Measurements from ENCODE around the gene SNX17. TPM values are rescaled to one million over a fixed set of nuclear protein-coding genes. Genes with fewer than 3 reads are reported as not detected.

Gene SNX17
- total and polyA plus RNA-seq, 2 donors (not counting 3 experiments of a cell fraction or from before 2014, with no cell fraction given), result 103 to 130 TPM

GRCh38 chr2:27378809-27379290 is 8.4 kb downstream of the SNX17 start:
- no peaks in the 10 kb centered on the region for H3K9me3 ChIP-seq (replicated peaks; ENCODE audit: control insufficient read depth, insufficient read depth, low read length)
- peak overlapping the region; percentile 94 for H3K4me2 ChIP-seq (ENCODE audit: insufficient read depth, low read length)
- no peaks in the 10 kb centered on the region for H4K20me1 ChIP-seq (replicated peaks; ENCODE audit: control insufficient read depth, extremely low read depth, insufficient read depth, low read length)
- dilution Hi-C loops (cut with MboI; ENCODE audit: extremely low pct_ligation_motif_present, low sequenced_read_pairs), result no loop called here
- DNase-seq (ENCODE audit: low read depth, low spot score) (no peak), FAIRE-seq (no peak)
- H3K27me3 ChIP-seq (ENCODE audit: control insufficient read depth in 2 of 2, insufficient read depth in 2 of 2, low read length in 2 of 2), result no peaks in the 10 kb centered on the region
- ChIA-PET CTCF (no interaction called here), POLR2A (no interaction called here)
- peaks cover 21% of the 10 kb centered on the region for H3K79me2 ChIP-seq (ENCODE audit: control insufficient read depth, insufficient read depth, low read length)
- TF ChIP-seq POLR2AphosphoS5 (IDR thresholded peaks at IDR 0.05; ENCODE audit: insufficient read depth, low read depth, low read length) (no peak), FOS (IDR thresholded peaks at IDR 0.05; ENCODE audit: borderline replicate concordance, insufficient read depth, low read length) (no peak), MYC (IDR thresholded peaks at IDR 0.05; ENCODE audit: low read depth, low read length) (no peak), CTCF (IDR thresholded peaks at IDR 0.05; ENCODE audit: extremely low read depth in 1 of 2, insufficient read depth in 1 of 2, low read depth in 1 of 2, low read length in 2 of 2) (no peak), JUN (IDR thresholded peaks at IDR 0.05; ENCODE audit: borderline replicate concordance, insufficient read depth, insufficient read length, low read depth) (no peak), MAX (IDR thresholded peaks at IDR 0.05; ENCODE audit: insufficient read depth, insufficient read length) (no peak), EZH2 (IDR thresholded peaks at IDR 0.05; ENCODE audit: borderline replicate concordance, low read depth, low read length, severe bottlenecking) (no peak), GATA2 (IDR thresholded peaks at IDR 0.05; ENCODE audit: insufficient read depth, insufficient read length, low read depth, low read length) (no peak), POLR2A (IDR thresholded peaks at IDR 0.05; ENCODE audit: low read depth, low read length) (no peak)
- no peak overlapping the region for H3K9ac ChIP-seq (replicated peaks; ENCODE audit: extremely low read depth, insufficient read depth, low read length)
- no peaks in the 10 kb centered on the region for H3K9me1 ChIP-seq (replicated peaks; ENCODE audit: control insufficient read depth, extremely low read depth, insufficient read depth, low read length)
- no TSS peak for BruUV-seq (replicated peaks)
- H3K4me1 ChIP-seq (ENCODE audit: control insufficient read depth, extremely low read depth, insufficient read depth, low read length), result peaks cover 17% of the 10 kb centered on the region
- intact Hi-C loops (cut with micrococcal nuclease), result no loop called here
- no peak overlapping the region for H3K27ac ChIP-seq (ENCODE audit: insufficient read depth, low read depth, low read length)
- no peak overlapping the region for H3K4me3 ChIP-seq (replicated peaks in 1 of 3; ENCODE audit: insufficient read depth in 1 of 3, low read depth in 1 of 3, low read length in 3 of 3)
- H2AFZ ChIP-seq (ENCODE audit: low read depth, low read length), result no peak overlapping the region
- H3K36me3 ChIP-seq (ENCODE audit: control insufficient read depth in 2 of 2, extremely low read depth in 1 of 2, insufficient read depth in 2 of 2, low read length in 2 of 2), result peaks cover 22 to 56% of the 10 kb centered on the region in 2 experiments
